ENCODE measurements around the gene LIMK2. TPM values are rescaled to one million over a fixed set of nuclear protein-coding genes. Genes with fewer than 3 reads are reported as not detected.

Gene LIMK2
- total RNA-seq, 1 donor from 2014 or later: 92.4 TPM

DNA sequence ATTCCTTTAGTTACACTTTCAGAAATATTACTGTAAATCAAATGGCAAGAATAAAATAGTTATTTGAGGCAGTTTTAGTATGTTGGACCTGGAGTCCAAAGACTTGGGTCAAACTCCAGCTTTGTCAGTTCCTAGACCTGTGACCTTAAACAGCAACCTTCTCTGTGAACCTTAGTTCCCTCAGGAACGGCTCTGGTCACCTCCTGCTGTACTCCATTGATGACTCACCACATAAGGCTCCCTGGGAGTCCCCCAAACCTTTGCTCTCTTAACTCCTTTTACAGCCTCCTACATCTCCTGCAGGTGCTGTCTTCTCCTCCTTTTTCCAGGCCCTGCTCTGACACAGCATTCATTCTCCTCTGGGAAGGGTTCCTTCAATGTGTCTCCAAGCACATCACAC lies 29.1 kb downstream of the LIMK2 start:
- TF ChIP-seq CTCF (IDR thresholded peaks at IDR 0.05; ENCODE audit: partially characterized antibody, unreplicated experiment): no peak
- Mint-ChIP-seq H3K4me3 (ENCODE audit: unreplicated experiment) (no peak overlapping the region), H3K4me1 (ENCODE audit: low read depth, unreplicated experiment) (peaks cover 2% of the 10 kb centered on the region), H3K9me3 (ENCODE audit: unreplicated experiment) (peaks cover 5% of the 10 kb centered on the region), H3K27ac (ENCODE audit: unreplicated experiment) (no peak overlapping the region), H3K27me3 (ENCODE audit: unreplicated experiment) (peaks cover 2% of the 10 kb centered on the region), H3K36me3 (ENCODE audit: unreplicated experiment) (peaks cover 5% of the 10 kb centered on the region)
- DNase-seq: no peak

DNA sequence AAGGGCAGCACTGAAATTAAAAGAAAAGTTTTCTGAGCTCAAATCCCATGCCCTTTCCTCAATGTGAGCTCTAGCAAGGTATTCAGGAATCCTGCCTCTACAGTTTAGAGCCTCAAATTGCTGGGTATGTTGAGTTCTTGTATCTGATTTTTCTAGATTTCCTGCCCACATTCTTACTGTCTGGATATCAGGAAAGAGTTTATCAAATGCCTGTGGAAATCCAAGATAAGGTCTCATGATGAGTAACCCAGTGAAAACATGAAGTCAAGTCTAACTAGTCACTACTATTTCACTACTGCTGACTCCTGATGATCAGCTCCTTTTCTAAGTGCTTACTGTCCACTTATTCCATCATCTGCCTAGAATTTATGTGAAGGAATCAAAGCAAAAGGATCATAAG lies 29.8 kb downstream of the LIMK2 start:
- TF ChIP-seq CTCF (IDR thresholded peaks at IDR 0.05; ENCODE audit: partially characterized antibody, unreplicated experiment): no peak
- peaks cover 2% of the 10 kb centered on the region for H3K27me3 Mint-ChIP-seq (ENCODE audit: unreplicated experiment)
- no peak for DNase-seq
- no peak overlapping the region for H3K4me3 Mint-ChIP-seq (ENCODE audit: unreplicated experiment)
- peaks cover 5% of the 10 kb centered on the region for H3K4me1 Mint-ChIP-seq (ENCODE audit: low read depth, unreplicated experiment)
- H3K36me3 Mint-ChIP-seq (ENCODE audit: unreplicated experiment): peaks cover 5% of the 10 kb centered on the region
- H3K27ac Mint-ChIP-seq (ENCODE audit: unreplicated experiment): no peak overlapping the region
- H3K9me3 Mint-ChIP-seq (ENCODE audit: unreplicated experiment): peaks cover 5% of the 10 kb centered on the region

DNA sequence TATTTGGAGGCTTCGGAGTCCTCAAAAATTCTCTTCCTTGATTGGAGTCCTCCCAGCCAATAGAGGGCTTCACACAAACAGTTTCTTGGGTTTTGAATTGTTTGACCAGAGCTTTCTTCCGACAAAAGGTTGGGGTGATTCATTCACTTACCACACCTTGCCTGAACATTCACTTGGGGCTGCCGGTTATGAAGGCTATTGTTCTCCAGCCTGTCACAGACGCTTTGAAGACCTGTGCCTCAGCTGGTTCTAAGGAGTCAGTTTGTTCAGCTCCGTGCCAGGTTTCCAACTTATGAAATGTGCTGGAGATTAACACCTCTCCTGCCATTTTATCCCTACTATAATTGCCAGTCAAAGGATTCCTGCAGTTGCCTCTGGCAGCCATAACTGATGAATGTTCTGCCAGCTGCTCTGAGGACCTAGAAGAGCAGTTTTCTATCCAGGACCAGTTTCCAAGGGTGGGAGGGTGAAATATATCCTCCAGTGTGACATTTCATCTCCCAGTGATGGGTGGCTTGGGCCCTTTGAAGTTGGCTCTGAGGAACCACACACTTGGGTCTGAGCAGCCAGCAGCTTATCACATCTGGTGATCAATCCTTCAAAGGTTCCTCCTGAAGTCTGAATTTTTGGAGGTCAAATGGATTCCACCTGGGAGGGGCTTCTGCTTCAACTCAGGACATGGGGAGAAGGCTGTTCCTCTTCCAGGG lies 31.4 kb downstream of the LIMK2 start:
- H3K27ac Mint-ChIP-seq (ENCODE audit: unreplicated experiment): no peak overlapping the region

GRCh38 chr22:31244046-31244942 lies 32.2 kb downstream of the LIMK2 start:
- H3K36me3 Mint-ChIP-seq (ENCODE audit: unreplicated experiment): peaks cover 4% of the 10 kb centered on the region
- DNase-seq: no peak
- peaks cover 5% of the 10 kb centered on the region for H3K27me3 Mint-ChIP-seq (ENCODE audit: unreplicated experiment)
- H3K9me3 Mint-ChIP-seq (ENCODE audit: unreplicated experiment): peaks cover 12% of the 10 kb centered on the region
- no peak for TF ChIP-seq CTCF (IDR thresholded peaks at IDR 0.05; ENCODE audit: partially characterized antibody, unreplicated experiment)
- H3K4me1 Mint-ChIP-seq (ENCODE audit: low read depth, unreplicated experiment): peaks cover 14% of the 10 kb centered on the region
- H3K4me3 Mint-ChIP-seq (ENCODE audit: unreplicated experiment): no peak overlapping the region
- no peak overlapping the region for H3K27ac Mint-ChIP-seq (ENCODE audit: unreplicated experiment)

More for the DNA sequence above, 31.4 kb downstream of the LIMK2 start:
- H3K27me3 Mint-ChIP-seq (ENCODE audit: unreplicated experiment): peaks cover 5% of the 10 kb centered on the region
- H3K36me3 Mint-ChIP-seq (ENCODE audit: unreplicated experiment): peaks cover 5% of the 10 kb centered on the region
- DNase-seq: no peak
- no peak overlapping the region for H3K4me3 Mint-ChIP-seq (ENCODE audit: unreplicated experiment)
- TF ChIP-seq CTCF (IDR thresholded peaks at IDR 0.05; ENCODE audit: partially characterized antibody, unreplicated experiment): no peak
- H3K9me3 Mint-ChIP-seq (ENCODE audit: unreplicated experiment): peaks cover 10% of the 10 kb centered on the region
- peaks cover 10% of the 10 kb centered on the region for H3K4me1 Mint-ChIP-seq (ENCODE audit: low read depth, unreplicated experiment)
